Vagina (tissue), 2 donors: ENCODE data around the gene LRRC43. TPM values are rescaled to one million over a fixed set of nuclear protein-coding genes. Genes with fewer than 3 reads are reported as not detected.

ENCODE experiments used
- DNase-seq, 2 donors: peaks; one replicate each; pipeline ENCODE4 v3.0.0-alpha.2; 2017; ENCODE audit errors: extremely low spot score in 2 of 2
- H3K27ac ChIP-seq: fragments of 200-600 bp; sonication (generic); one replicate; pipeline ENCODE4 v1.5.1; 2019
- H3K27me3 ChIP-seq: fragments of 200-600 bp; sonication (generic); one replicate; pipeline ENCODE4 v1.5.1; 2019
- H3K36me3 ChIP-seq, 2 donors: fragments of 200-600 bp; sonication (generic); one replicate each; pipeline ENCODE4 v1.5.1; 2017 to 2019
- H3K4me1 ChIP-seq: fragments of 200-600 bp; sonication (generic); one replicate; pipeline ENCODE4 v1.5.1; 2019
- H3K4me3 ChIP-seq, 2 donors: fragments of 200-600 bp; sonication (generic); 1 replicate in 1 of 2; 2 replicates in 1 of 2; pipeline ENCODE4 v1.5.1; 2016 to 2019
- H3K9me3 ChIP-seq: fragments of 200-600 bp; sonication (generic); one replicate; pipeline ENCODE4 v1.5.1; 2019
- CTCF ChIP-seq, 3 experiments: fragments of 450-650 bp in 2 of 3; fragments of 200-600 bp in 1 of 3; sonication (generic) in 1 of 3; IDR thresholded peaks; one replicate each; pipeline ENCODE4 v1.5.1; 2017 to 2019; ENCODE audit warnings: antibody characterized with exemption in 3 of 3, mild to moderate bottlenecking in 2 of 3, moderate library complexity in 2 of 3
- POLR2A ChIP-seq, 2 donors: fragments of 450-650 bp; IDR thresholded peaks; one replicate each; pipeline ENCODE4 v1.6.1; 2017; ENCODE audit warnings: antibody characterized with exemption in 2 of 2, mild to moderate bottlenecking in 2 of 2, moderate library complexity in 2 of 2
- POLR2AphosphoS5 ChIP-seq, 2 donors: sonication (generic); formaldehyde crosslinking; IDR thresholded peaks; one replicate each; pipeline ENCODE4 v1.9.0; 2017; ENCODE audit warnings: antibody characterized with exemption in 2 of 2, mild to moderate bottlenecking in 2 of 2, low read depth in 1 of 2; ENCODE audit not compliant: insufficient read depth in 1 of 2
- intact Hi-C: fragments of 100-400 bp; cut with DNase I; formaldehyde crosslinking; loops from one replicate; pipeline ENCODE4 v1.15.1; 2023
- total RNA-seq: library from RNA; depleted of rRNA; stranded (reverse); fragments of >200 nt; gene quantifications from one replicate; pipeline ENCODE4 v1.2.3, GENCODE V29; 2016

The LRRC43 gene
- total RNA-seq, 1 donor from 2014 or later: not detected

- H3K4me3 ChIP-seq: no peak overlapping the region
Observed at GRCh38 chr12:122137229-122137628, 45.7 kb upstream of the LRRC43 start.

GRCh38 chr12:122137681-122138080 is 45.2 kb upstream of the LRRC43 start:
- Histone ChIP-seq H3K4me1 (no peaks in the 10 kb centered on the region), H3K9me3 (no peaks in the 10 kb centered on the region), H3K27ac (no peak overlapping the region), H3K36me3 (peaks cover 0 to 52% of the 10 kb centered on the region in 2 donors), H3K4me3 (no peak overlapping the region), H3K27me3 (no peaks in the 10 kb centered on the region)
- no peak for DNase-seq
- intact Hi-C loops: no loop called here
- TF ChIP-seq POLR2A (IDR thresholded peaks at IDR 0.05) (no peak), POLR2AphosphoS5 (IDR thresholded peaks at IDR 0.05; ENCODE audit: insufficient read depth in 1 of 2, low read depth in 1 of 2) (no peak), CTCF (IDR thresholded peaks at IDR 0.05) (no peak)

More at GRCh38 chr12:122137229-122137628, 45.7 kb upstream of the LRRC43 start:
- H3K36me3 ChIP-seq: peaks cover 0 to 52% of the 10 kb centered on the region in 2 donors
- H3K9me3 ChIP-seq: no peaks in the 10 kb centered on the region
- intact Hi-C loops: no loop called here
- H3K27ac ChIP-seq: no peak overlapping the region
- no peak for TF ChIP-seq POLR2A (IDR thresholded peaks at IDR 0.05)
- TF ChIP-seq CTCF (IDR thresholded peaks at IDR 0.05): no peak
- no peak for TF ChIP-seq POLR2AphosphoS5 (IDR thresholded peaks at IDR 0.05; ENCODE audit: insufficient read depth in 1 of 2, low read depth in 1 of 2)
- H3K4me1 ChIP-seq: no peaks in the 10 kb centered on the region
- H3K27me3 ChIP-seq: no peaks in the 10 kb centered on the region
- DNase-seq: no peak

- intact Hi-C loops: no loop called here
- TF ChIP-seq CTCF (IDR thresholded peaks at IDR 0.05) (no peak), POLR2AphosphoS5 (IDR thresholded peaks at IDR 0.05; ENCODE audit: insufficient read depth in 1 of 2, low read depth in 1 of 2) (no peak), POLR2A (IDR thresholded peaks at IDR 0.05) (no peak)
- peaks cover 0 to 52% of the 10 kb centered on the region in 2 donors for H3K36me3 ChIP-seq
- no peak overlapping the region for H3K27ac ChIP-seq
- no peak overlapping the region for H3K4me3 ChIP-seq
- no peaks in the 10 kb centered on the region for H3K9me3 ChIP-seq
- no peaks in the 10 kb centered on the region for H3K4me1 ChIP-seq
- DNase-seq: no peak
- no peaks in the 10 kb centered on the region for H3K27me3 ChIP-seq
Observed at GRCh38 chr12:122138181-122138580, 44.7 kb upstream of the LRRC43 start.

GRCh38 chr12:122138616-122139015 is 44.3 kb upstream of the LRRC43 start:
- H3K4me3 ChIP-seq: no peak overlapping the region
- intact Hi-C loops: no loop called here
- peaks cover 0 to 52% of the 10 kb centered on the region in 2 donors for H3K36me3 ChIP-seq
- no peak for DNase-seq
- no peaks in the 10 kb centered on the region for H3K27me3 ChIP-seq
- no peak for TF ChIP-seq POLR2AphosphoS5 (IDR thresholded peaks at IDR 0.05; ENCODE audit: insufficient read depth in 1 of 2, low read depth in 1 of 2)
- no peak for TF ChIP-seq CTCF (IDR thresholded peaks at IDR 0.05)
- no peak for TF ChIP-seq POLR2A (IDR thresholded peaks at IDR 0.05)
- no peak overlapping the region for H3K27ac ChIP-seq
- H3K9me3 ChIP-seq: no peaks in the 10 kb centered on the region
- no peaks in the 10 kb centered on the region for H3K4me1 ChIP-seq

- H3K27me3 ChIP-seq: no peaks in the 10 kb centered on the region
- H3K9me3 ChIP-seq: no peaks in the 10 kb centered on the region
- no peaks in the 10 kb centered on the region for H3K4me1 ChIP-seq
- TF ChIP-seq CTCF (IDR thresholded peaks at IDR 0.05): no peak
- TF ChIP-seq POLR2A (IDR thresholded peaks at IDR 0.05): no peak
- no peak for TF ChIP-seq POLR2AphosphoS5 (IDR thresholded peaks at IDR 0.05; ENCODE audit: insufficient read depth in 1 of 2, low read depth in 1 of 2)
- peaks cover 0 to 51% of the 10 kb centered on the region in 2 donors for H3K36me3 ChIP-seq
- intact Hi-C loops: no loop called here
- no peak overlapping the region for H3K27ac ChIP-seq
- H3K4me3 ChIP-seq: no peak overlapping the region
- DNase-seq: no peak
Observed at GRCh38 chr12:122139266-122139665, 43.7 kb upstream of the LRRC43 start.
